Thymus (tissue), 11 donors: ENCODE results near the gene TYRO3. TPM values are rescaled to one million over a fixed set of nuclear protein-coding genes. Genes with fewer than 3 reads are reported as not detected.
"Not testable (repeated sequence)": the region's sequence is repeated elsewhere in the genome, so short reads cannot be mapped to it uniquely, and the experiment has no call there.

Experiments
- DNase-seq, 9 donors: peaks; one replicate each; pipeline ENCODE4 v3.0.0-alpha.2; 2013; ENCODE audit warnings: low spot score in 9 of 9, low read depth in 6 of 9, missing footprints in 1 of 9
- H3K27ac ChIP-seq, 2 donors: one replicate each; pipeline ENCODE4 v1.5.1; 2013; ENCODE audit warnings: control low read depth in 1 of 2, low read depth in 1 of 2, low read length in 1 of 2, mild to moderate bottlenecking in 1 of 2, moderate library complexity in 1 of 2
- H3K27me3 ChIP-seq, 2 donors: one replicate each; pipeline ENCODE4 v1.5.1; 2013; ENCODE audit warnings: low read length in 1 of 2; ENCODE audit not compliant: control insufficient read depth in 2 of 2, insufficient read depth in 1 of 2
- H3K36me3 ChIP-seq, 2 donors: one replicate each; pipeline ENCODE4 v1.5.1; 2013; ENCODE audit warnings: low read length in 1 of 2, mild to moderate bottlenecking in 1 of 2, moderate library complexity in 1 of 2; ENCODE audit not compliant: control insufficient read depth in 2 of 2, insufficient read depth in 2 of 2
- H3K4me1 ChIP-seq, 2 donors: one replicate each; pipeline ENCODE4 v1.5.1; 2013; ENCODE audit warnings: low read length in 2 of 2; ENCODE audit not compliant: control insufficient read depth in 2 of 2, insufficient read depth in 2 of 2
- H3K4me3 ChIP-seq, 2 donors: one replicate each; pipeline ENCODE4 v1.5.1; 2013; ENCODE audit warnings: low read length in 2 of 2, control low read depth in 1 of 2, mild to moderate bottlenecking in 1 of 2
- H3K9me3 ChIP-seq, 2 donors: one replicate each; pipeline ENCODE4 v1.5.1; 2013; ENCODE audit warnings: low read length in 1 of 2, mild to moderate bottlenecking in 1 of 2; ENCODE audit not compliant: control insufficient read depth in 2 of 2, insufficient read depth in 1 of 2
- WGBS: extraction: QIAGEN DNeasy Blood & Tissue Kit; methylation state at CpG from one replicate; pipeline ENCODE4 v1.1.7; 2013; 5-methylcytosine and 5-hydroxymethylcytosine counted together
- polyA plus RNA-seq: library from polyadenylated mRNA; stranded (reverse); fragments of 200-250 nt; gene quantifications from one replicate; pipeline ENCODE4 v1.2.3, GENCODE V29; 2013
- total RNA-seq: library from RNA; stranded (reverse); fragments of 120-200 nt; gene quantifications from one replicate; pipeline ENCODE4 v1.2.4, GENCODE V29; 2013
- donor health status: healthy.

TYRO3 gene
- total and polyA plus RNA-seq, 2 donors, result 1.3 to 1.5 TPM

DNA sequence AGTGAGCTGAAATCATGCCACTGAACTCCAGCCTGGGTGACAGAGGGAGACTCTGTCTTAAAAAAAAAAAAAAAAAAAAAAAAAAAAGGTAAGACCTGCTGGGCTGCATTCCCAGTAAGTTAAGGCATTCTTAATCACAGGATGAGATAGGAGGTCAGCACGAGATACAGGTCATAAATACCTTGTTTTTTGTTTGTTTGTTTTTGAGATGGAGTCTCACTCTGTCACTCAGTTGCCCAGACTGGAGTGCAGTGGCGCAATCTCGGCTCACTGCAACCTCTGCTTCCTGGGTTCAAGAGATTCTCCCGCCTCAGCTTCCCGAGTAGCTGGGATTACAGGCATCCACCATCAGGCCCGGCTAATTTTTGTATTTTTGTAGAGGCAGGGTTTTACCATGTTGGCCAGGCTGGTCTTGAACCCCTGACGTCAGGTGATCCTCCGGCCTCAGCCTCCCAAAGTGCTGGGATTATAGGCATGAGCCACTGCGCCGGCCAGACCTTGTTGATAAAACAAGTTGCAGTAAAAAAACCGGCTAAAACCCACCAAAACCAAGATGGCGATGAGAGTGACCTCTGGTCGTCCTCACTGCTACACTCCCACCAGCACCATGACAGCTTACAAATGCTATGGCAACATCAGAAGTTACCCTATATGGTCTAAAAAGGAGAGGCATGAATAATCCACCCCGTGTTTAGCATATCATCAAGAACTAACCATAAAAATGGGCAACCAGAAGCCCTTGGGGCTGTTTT lies 27.7 kb downstream of the TYRO3 start:
- not testable (repeated sequence) for H3K9me3 ChIP-seq, H3K4me3 ChIP-seq, H3K4me1 ChIP-seq, H3K36me3 ChIP-seq, DNase-seq, H3K27ac ChIP-seq
- 95% methylated on average over 14 of the region's 14 CpGs for WGBS
- H3K27me3 ChIP-seq, result peaks cover 16 to 61% of the 10 kb centered on the region in 2 donors

DNA sequence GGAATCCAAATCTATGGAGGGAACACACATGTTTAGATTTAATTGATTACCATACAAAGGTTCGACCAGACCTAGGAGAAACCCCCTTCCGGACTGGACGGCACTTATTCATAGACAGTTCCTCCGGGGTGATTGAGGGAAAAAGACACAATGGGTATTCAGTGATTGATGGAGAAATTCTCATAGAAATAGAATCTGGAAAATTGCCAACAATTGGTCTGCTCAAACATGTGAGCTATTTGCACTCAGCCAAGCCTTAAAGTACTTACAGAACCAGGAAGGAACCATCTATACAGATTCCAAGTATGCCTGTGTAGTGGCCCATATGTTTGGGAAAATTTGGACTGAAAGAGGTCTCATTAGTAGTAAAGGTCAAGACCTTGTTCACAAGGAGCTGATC lies 30.0 kb downstream of the TYRO3 start:
- H3K27ac ChIP-seq, DNase-seq, H3K9me3 ChIP-seq, H3K4me1 ChIP-seq, H3K4me3 ChIP-seq, H3K36me3 ChIP-seq: not testable (repeated sequence)
- H3K27me3 ChIP-seq, result peaks cover 16 to 43% of the 10 kb centered on the region in 2 donors
- 96% methylated on average over 4 of the region's 4 CpGs for WGBS

DNA sequence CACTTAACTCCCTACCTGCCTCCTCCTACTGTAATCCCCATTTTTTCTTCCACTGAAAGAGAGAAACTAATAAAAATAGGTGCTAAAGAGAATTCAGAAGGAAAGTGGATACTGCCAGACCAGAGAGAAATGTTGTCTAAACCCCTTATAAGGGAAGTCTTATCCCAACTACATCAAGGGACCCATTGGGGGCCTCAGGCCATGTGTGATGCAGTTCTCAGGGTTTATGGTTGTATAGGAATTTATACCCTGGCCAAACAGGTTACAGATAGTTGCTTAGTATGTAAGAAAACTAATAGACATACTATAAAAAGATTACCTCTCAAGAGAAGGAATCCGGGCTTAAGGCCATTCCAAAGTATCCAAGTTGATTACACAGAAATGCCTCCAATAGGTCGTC lies 30.6 kb downstream of the TYRO3 start:
- not testable (repeated sequence) for DNase-seq, H3K36me3 ChIP-seq, H3K9me3 ChIP-seq, H3K4me3 ChIP-seq, H3K27ac ChIP-seq, H3K4me1 ChIP-seq
- H3K27me3 ChIP-seq, result peaks cover 15 to 40% of the 10 kb centered on the region in 2 donors
- 84% methylated on average over 2 of the region's 2 CpGs for WGBS

DNA sequence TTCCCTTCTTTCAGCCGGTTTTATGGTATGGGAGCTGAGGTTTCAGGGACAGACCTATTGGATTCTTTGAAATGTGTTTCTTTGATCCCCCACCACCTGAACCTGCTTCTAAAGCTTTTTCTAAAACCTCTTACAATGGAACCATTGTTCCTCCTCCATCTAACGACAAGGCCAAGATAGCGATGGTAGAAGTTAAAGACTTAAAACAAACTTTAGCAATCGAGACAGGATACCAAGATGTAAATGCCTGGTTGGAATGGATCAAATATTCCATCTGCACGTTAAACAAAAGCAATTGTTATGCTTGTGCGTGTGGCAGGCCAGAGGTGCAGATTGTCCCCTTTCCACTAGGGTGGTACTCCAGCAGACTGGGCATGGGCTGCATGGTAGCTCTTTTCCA lies 32.2 kb downstream of the TYRO3 start:
- WGBS, result 93% methylated on average over 6 of the region's 6 CpGs
- peaks cover 2 to 24% of the 10 kb centered on the region in 2 donors for H3K27me3 ChIP-seq
- not testable (repeated sequence) for H3K27ac ChIP-seq, DNase-seq, H3K4me3 ChIP-seq, H3K36me3 ChIP-seq, H3K9me3 ChIP-seq, H3K4me1 ChIP-seq

DNA sequence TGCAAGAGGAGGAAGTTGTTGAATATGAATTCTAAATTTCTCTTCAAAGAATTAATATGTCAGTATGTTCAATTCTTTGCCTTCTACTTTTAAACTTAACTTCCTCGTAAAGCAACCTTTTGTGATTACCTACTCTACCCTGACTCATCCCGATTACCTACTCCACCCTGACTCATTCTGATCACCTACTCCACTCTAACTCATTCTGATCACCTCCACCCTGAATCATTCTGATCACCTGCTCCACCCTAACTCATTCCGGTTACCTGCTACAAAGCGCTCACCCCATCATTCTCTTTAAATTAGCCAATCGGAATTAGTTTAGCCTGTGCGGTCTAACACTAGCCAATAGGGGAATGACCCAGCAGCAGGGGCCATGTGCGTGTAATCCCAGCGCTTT lies 33.7 kb downstream of the TYRO3 start:
- not testable (repeated sequence) for H3K4me3 ChIP-seq, H3K36me3 ChIP-seq, DNase-seq, H3K9me3 ChIP-seq, H3K4me1 ChIP-seq, H3K27ac ChIP-seq
- 97% methylated on average over 8 of the region's 8 CpGs for WGBS
- H3K27me3 ChIP-seq, result peaks cover 0 to 10% of the 10 kb centered on the region in 2 donors

DNA sequence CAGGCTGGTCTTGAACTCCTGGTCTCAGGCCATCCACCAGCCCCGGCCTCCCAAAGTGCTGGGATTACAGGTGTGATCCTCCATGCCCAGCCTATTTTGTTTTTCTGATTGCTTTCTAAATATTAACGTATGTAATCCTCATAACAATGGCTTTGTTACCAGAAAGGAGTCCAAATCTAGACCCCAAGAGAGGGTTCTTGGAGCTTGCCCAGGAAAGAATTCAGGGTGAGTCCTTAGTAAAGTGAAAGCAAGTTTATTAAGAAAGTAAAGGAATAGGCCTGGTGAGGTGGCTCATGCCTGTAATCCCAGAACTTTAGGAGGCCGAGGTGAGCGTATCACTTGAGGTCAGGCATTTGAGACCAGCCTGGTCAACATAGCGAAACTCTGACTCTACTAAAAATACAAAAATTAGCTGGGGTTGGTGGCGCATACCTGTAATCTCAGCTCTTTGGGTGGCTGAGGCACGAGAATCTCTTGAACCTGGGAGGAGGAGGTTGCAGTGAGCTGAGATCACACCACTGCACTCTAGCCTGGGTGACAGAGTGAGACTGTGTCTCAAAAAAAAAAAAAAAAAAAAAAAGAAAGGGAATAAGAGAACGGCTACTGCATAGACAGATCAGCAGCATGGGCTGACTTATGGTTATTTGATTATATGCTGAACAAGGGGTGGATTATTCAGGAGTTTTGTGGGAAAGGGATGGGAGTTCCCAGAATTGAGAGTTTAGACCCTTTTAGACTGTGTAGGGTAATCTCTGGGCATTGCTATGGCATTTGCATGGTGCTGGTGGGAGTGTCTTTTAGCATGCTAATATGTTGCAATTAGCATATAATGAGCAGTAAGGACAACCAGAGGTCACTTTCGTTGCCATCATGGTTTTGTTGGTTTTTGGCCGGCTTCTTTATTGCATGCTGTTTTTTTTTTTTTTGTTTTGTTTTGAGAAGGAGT lies 36.1 kb downstream of the TYRO3 start:
- Histone ChIP-seq H3K27me3 (peaks cover 0 to 4% of the 10 kb centered on the region in 2 donors), H3K4me3 (no peak overlapping the region), H3K4me1 (no peaks in the 10 kb centered on the region), H3K27ac (no peak overlapping the region), H3K36me3 (no peaks in the 10 kb centered on the region), H3K9me3 (no peaks in the 10 kb centered on the region)
- 97% methylated on average over 10 of the region's 10 CpGs for WGBS
- DNase-seq, result no peak

DNA sequence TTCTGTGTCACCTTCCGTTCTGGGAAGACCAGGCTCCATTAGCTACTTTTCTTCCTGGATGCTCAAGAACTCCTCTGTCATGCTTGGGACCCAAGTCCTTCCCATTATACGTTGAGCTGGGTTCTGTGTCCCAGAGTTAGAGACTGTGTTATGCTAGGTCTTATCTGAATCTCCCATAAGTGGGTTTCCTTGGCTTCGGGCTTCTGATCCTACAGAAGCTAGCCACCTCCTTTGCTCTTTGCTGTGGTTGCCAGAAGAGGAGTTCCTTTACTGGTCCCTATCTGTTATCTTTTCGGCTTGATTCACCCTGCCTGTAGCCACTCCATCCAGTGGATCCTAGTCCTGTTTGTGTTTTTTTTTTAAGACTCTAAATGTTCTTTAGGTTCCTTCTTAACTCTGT lies 38.0 kb downstream of the TYRO3 start:
- Histone ChIP-seq H3K4me3 (no peak overlapping the region), H3K9me3 (no peaks in the 10 kb centered on the region), H3K27ac (no peak overlapping the region), H3K4me1 (no peaks in the 10 kb centered on the region), H3K36me3 (no peaks in the 10 kb centered on the region), H3K27me3 (no peaks in the 10 kb centered on the region)
- no peak for DNase-seq
- 94% methylated on average over 4 of the region's 4 CpGs for WGBS

DNA sequence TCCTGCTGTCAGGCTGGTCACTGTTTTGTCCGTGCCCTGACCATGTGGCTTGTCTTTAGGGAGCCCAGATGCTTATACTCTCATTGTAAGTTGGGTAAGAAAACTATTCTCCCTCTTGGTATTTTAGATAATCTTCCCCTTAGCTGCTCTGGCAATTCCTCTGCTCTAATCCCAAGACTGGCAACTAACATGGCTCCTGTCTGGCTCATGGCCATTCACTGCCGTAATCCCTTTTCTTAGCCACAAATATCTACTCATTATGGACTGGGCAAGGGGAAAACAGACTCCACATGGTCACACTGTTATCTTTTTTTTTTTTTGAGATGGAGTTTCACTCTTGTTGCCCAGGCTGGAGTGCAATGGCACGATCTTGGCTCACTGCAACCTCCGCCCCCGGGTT lies 38.8 kb downstream of the TYRO3 start:
- WGBS, result 97% methylated on average over 5 of the region's 5 CpGs
- no peak overlapping the region for H3K27ac ChIP-seq
- no peaks in the 10 kb centered on the region for H3K9me3 ChIP-seq
- DNase-seq, result no peak
- H3K4me3 ChIP-seq, result no peak overlapping the region
- H3K36me3 ChIP-seq, result no peaks in the 10 kb centered on the region
- no peaks in the 10 kb centered on the region for H3K27me3 ChIP-seq
- no peaks in the 10 kb centered on the region for H3K4me1 ChIP-seq

DNA sequence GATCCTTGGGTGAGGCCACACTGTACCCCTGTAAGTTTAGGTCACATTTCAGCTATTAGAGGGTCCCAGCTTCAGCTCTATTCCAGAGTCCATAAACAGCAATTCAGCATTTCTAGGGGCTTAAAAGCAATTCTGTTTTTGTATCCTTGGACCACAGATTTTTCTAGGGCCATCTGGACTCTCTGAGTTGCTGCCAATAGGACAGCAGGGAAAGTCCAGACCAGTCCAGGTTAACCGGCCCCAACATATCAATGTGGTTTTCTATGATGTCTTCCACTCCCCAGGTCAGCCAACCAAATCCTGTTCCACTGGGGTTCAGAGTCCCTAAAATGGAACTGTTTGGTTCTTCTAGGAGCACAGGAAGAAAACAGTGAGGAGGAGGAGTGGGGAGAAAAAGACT lies 40.0 kb downstream of the TYRO3 start:
- Histone ChIP-seq H3K4me1 (no peaks in the 10 kb centered on the region), H3K27me3 (no peaks in the 10 kb centered on the region), H3K27ac (no peak overlapping the region), H3K9me3 (no peaks in the 10 kb centered on the region), H3K36me3 (no peaks in the 10 kb centered on the region), H3K4me3 (no peak overlapping the region)
- DNase-seq, result no peak
- 98% methylated on average over 1 of the region's 1 CpG for WGBS
